A549 (cell line): ENCODE data around the gene NEUROD1. TPM values are rescaled to one million over a fixed set of nuclear protein-coding genes. Genes with fewer than 3 reads are reported as not detected.
A peak's percentile ranks its signal among the peaks of the same experiment; 100 is the strongest.

ENCODE experiments used
- ATAC-seq, 2 experiments: fragments of 200-7000 bp in 1 of 2; fragments of >200 bp in 1 of 2; cut with Nextera tagmentation in 1 of 2; cut with Tn5 transposase in 1 of 2; 3 replicates each; pipeline versions ENCODE4 v1.8.0 to v1.9.1; 2018 to 2020; ENCODE audit warnings: mild to moderate bottlenecking in 1 of 2, moderate library complexity in 1 of 2
- CTCF ChIA-PET: fragments of 300-600 bp; sonication (Branson Sonifier 250); formaldehyde crosslinking; extraction: SDS; loops from one replicate; lab custom pipeline; 2021; ENCODE audit warnings: antibody characterized with exemption, inconsistent platforms; lab: Yijun Ruan, JAX
- POLR2A ChIA-PET: fragments of 350-600 bp; formaldehyde crosslinking; extraction: SDS; loops from one replicate; lab custom pipeline; 2021; ENCODE audit warnings: antibody characterized with exemption, inconsistent platforms; lab: Yijun Ruan, JAX
- DNase-seq, 2 experiments: peaks; one replicate each; pipeline versions ENCODE4 v3.0.0 to v3.0.0-alpha.2; 2011 to 2016; ENCODE audit warnings: low read depth in 1 of 2, low spot score in 1 of 2
- FAIRE-seq: peaks from 2 replicates; lab custom pipeline; 2011; peaks lifted over from hg19 to GRCh38; lab: Jason Lieb, UNC
- H3K27ac ChIP-seq, 2 experiments: fragments of >200 bp; sonication (Bioruptor Twin); formaldehyde crosslinking; 3 replicates each; pipeline ENCODE4 v1.5.1; 2016 to 2017
- H3K4me1 ChIP-seq: fragments of >200 bp; sonication (Bioruptor Twin); formaldehyde crosslinking; 3 replicates; pipeline ENCODE4 v1.6.1; 2016
- H3K4me2 ChIP-seq: fragments of >200 bp; sonication (Bioruptor Twin); formaldehyde crosslinking; 3 replicates; pipeline ENCODE4 v1.6.1; 2016
- H3K4me3 ChIP-seq: fragments of >200 bp; sonication (Bioruptor Twin); formaldehyde crosslinking; 3 replicates; pipeline ENCODE4 v1.5.1; 2016
- H3K9me3 ChIP-seq: fragments of >200 bp; sonication (Bioruptor Twin); formaldehyde crosslinking; 3 replicates; pipeline ENCODE4 v1.6.1; 2016
- BHLHE40 ChIP-seq: IDR thresholded peaks from 2 replicates; pipeline ENCODE4 v1.6.1; 2012; ENCODE audit warnings: low read depth, low read length, inconsistent platforms
- CBX2 ChIP-seq: fragments of 200-600 bp; sonication (generic); IDR thresholded peaks from 2 replicates; pipeline ENCODE4 v1.6.1; 2016; ENCODE audit warnings: low read depth, mild to moderate bottlenecking, borderline replicate concordance
- E2F6 ChIP-seq: IDR thresholded peaks from 2 replicates; pipeline ENCODE4 v1.6.1; 2012; ENCODE audit warnings: low read depth, borderline replicate concordance
- EHMT2 ChIP-seq: fragments of 200-600 bp; sonication (generic); IDR thresholded peaks from 2 replicates; pipeline ENCODE4 v1.6.1; 2016; ENCODE audit warnings: antibody characterized with exemption, low read depth, mild to moderate bottlenecking, moderate library complexity
- FOSB ChIP-seq: fragments of 250-450 bp; sonication (Bioruptor Pico); IDR thresholded peaks from 2 replicates; pipeline ENCODE4 v1.5.0; 2020; ENCODE audit warnings: mild to moderate bottlenecking, moderate library complexity
- FOXS1 ChIP-seq: fragments of 250-450 bp; sonication (Bioruptor Pico); IDR thresholded peaks from 2 replicates; pipeline ENCODE4 v1.5.0; 2020; ENCODE audit warnings: mild to moderate bottlenecking, moderate library complexity
- GATA3 ChIP-seq: IDR thresholded peaks from 2 replicates; pipeline ENCODE4 v1.6.1; 2012; ENCODE audit warnings: borderline replicate concordance
- HEYL ChIP-seq: fragments of 250-450 bp; sonication (Bioruptor Pico); IDR thresholded peaks from 2 replicates; pipeline ENCODE4 v1.8.0; 2021; ENCODE audit warnings: mild to moderate bottlenecking, moderate library complexity
- HOXB5 ChIP-seq: fragments of 250-450 bp; sonication (Bioruptor Pico); IDR thresholded peaks from 2 replicates; pipeline ENCODE4 v1.5.0; 2020; ENCODE audit warnings: mild to moderate bottlenecking, moderate library complexity
- JUNB ChIP-seq: fragments of >200 bp; sonication (Bioruptor Twin); formaldehyde crosslinking; IDR thresholded peaks from 2 replicates; pipeline ENCODE4 v1.6.1; 2016
- KDM1A ChIP-seq: fragments of 200-600 bp; sonication (generic); IDR thresholded peaks from 2 replicates; pipeline ENCODE4 v1.6.1; 2016; ENCODE audit warnings: low read depth, mild to moderate bottlenecking
- MAFK ChIP-seq: fragments of 450-650 bp; IDR thresholded peaks from 2 replicates; pipeline ENCODE4 v1.6.1; 2014; ENCODE audit not compliant: partially characterized antibody
- MYC ChIP-seq: IDR thresholded peaks from 2 replicates; pipeline ENCODE4 v1.6.1; 2012; ENCODE audit warnings: mild to moderate bottlenecking, inconsistent platforms, low read length, improper control_type of control experiment, borderline replicate concordance
- NFE2L2 ChIP-seq: fragments of 150-350 bp; conservative IDR thresholded peaks from 2 replicates; pipeline ENCODE4 v1.6.1; 2014; ENCODE audit warnings: low read length
- NPAS2 ChIP-seq: fragments of 250-450 bp; sonication (Bioruptor Pico); IDR thresholded peaks from 2 replicates; pipeline ENCODE4 v1.8.0; 2022; ENCODE audit warnings: mild to moderate bottlenecking, moderate library complexity, borderline replicate concordance
- NR3C1 ChIP-seq: fragments of >200 bp; sonication (Bioruptor Twin); formaldehyde crosslinking; IDR thresholded peaks from 3 replicates; pipeline ENCODE4 v1.6.1; 2017
- POLR2AphosphoS2 ChIP-seq: conservative IDR thresholded peaks from 2 replicates; pipeline ENCODE4 v1.6.1; 2012; ENCODE audit warnings: low read length, improper control_type of control experiment, inconsistent platforms
- RAD21 ChIP-seq, 2 experiments: fragments of >200 bp in 1 of 2; sonication (Bioruptor Twin) in 1 of 2; formaldehyde crosslinking in 1 of 2; IDR thresholded peaks in 1 of 2; conservative IDR thresholded peaks in 1 of 2; 2 replicates in 1 of 2; 3 replicates in 1 of 2; pipeline ENCODE4 v1.6.1; 2012 to 2018; ENCODE audit warnings: inconsistent platforms in 1 of 2
- RARB ChIP-seq: fragments of 250-450 bp; sonication (Bioruptor Pico); IDR thresholded peaks from 2 replicates; pipeline ENCODE4 v1.8.0; 2021; ENCODE audit warnings: mild to moderate bottlenecking, moderate library complexity
- RNF2 ChIP-seq: fragments of 200-600 bp; sonication (generic); IDR thresholded peaks from 2 replicates; pipeline ENCODE4 v1.6.1; 2016; ENCODE audit warnings: low read depth, mild to moderate bottlenecking, antibody characterized with exemption, moderate library complexity, borderline replicate concordance
- TFCP2L1 ChIP-seq: fragments of 250-450 bp; sonication (Bioruptor Pico); IDR thresholded peaks from 2 replicates; pipeline ENCODE4 v1.5.0; 2021; ENCODE audit warnings: mild to moderate bottlenecking
- ZFP36 ChIP-seq: fragments of 450-650 bp; IDR thresholded peaks from 2 replicates; pipeline ENCODE4 v1.6.1; 2014; ENCODE audit warnings: borderline replicate concordance; ENCODE audit not compliant: partially characterized antibody
- ZNF302 ChIP-seq: fragments of 250-450 bp; sonication (Bioruptor Pico); IDR thresholded peaks from 2 replicates; pipeline ENCODE4 v1.9.0; 2021; ENCODE audit warnings: inconsistent platforms, mild to moderate bottlenecking, moderate library complexity
- ZSCAN20 ChIP-seq: fragments of 250-450 bp; sonication (Bioruptor Pico); IDR thresholded peaks from 2 replicates; pipeline ENCODE4 v1.8.0; 2022; ENCODE audit warnings: mild to moderate bottlenecking, moderate library complexity
- WGBS: methylation state at CpG from one replicate; pipeline ENCODE4 v1.1.6; 2017; ENCODE audit errors: missing lambda C conversion rate; 5-methylcytosine and 5-hydroxymethylcytosine counted together
- polyA plus RNA-seq, 4 experiments: library from polyadenylated mRNA; depleted of rRNA in 3 of 4; stranded (reverse); fragments of >200 nt; fragmentation: RNase III in 1 of 4; extraction: RNeasy Plus Mini Kit Qiagen cat#74134 plus additional on column Dnase treatment in 1 of 4; gene quantifications; 2 replicates in 3 of 4; 3 replicates in 1 of 4; pipeline ENCODE4 v1.2.3, GENCODE V29; 2011 to 2017

Gene NEUROD1
- polyA plus RNA-seq, 2 of the 4 experiments (the other 2 are of a cell fraction) = not detected

GRCh38 chr2:181660181-181660580 is 20.1 kb downstream of the NEUROD1 start:
- no peaks in the 10 kb centered on the region for H3K4me1 ChIP-seq
- H3K4me2 ChIP-seq = no peak overlapping the region
- peaks cover 4% of the 10 kb centered on the region; the same call in 1 of the 3 replicates for H3K9me3 ChIP-seq
- no peak for DNase-seq
- POLR2A ChIA-PET = no interaction called here
- WGBS = 48% methylated on average over 3 of the region's 3 CpGs
- H3K27ac ChIP-seq = no peak overlapping the region
- H3K4me3 ChIP-seq = no peak overlapping the region
- no peak for TF ChIP-seq EHMT2
- TF ChIP-seq RAD21 (conservative IDR thresholded peaks at IDR 0.05 in 1 of 2, IDR thresholded peaks at IDR 0.05 in 1 of 2) = no peak
- no peak for TF ChIP-seq CBX2
- TF ChIP-seq BHLHE40 = no peak
- no peak for TF ChIP-seq MYC
- TF ChIP-seq TFCP2L1 = no peak
- TF ChIP-seq MAFK = no peak
- TF ChIP-seq HEYL = no peak
- no peak for TF ChIP-seq E2F6
- no peak for TF ChIP-seq NFE2L2
- TF ChIP-seq ZSCAN20 (CRISPR knock-in tag) = no peak
- no peak for TF ChIP-seq NPAS2
- no peak for TF ChIP-seq POLR2AphosphoS2
- no peak for TF ChIP-seq JUNB
- TF ChIP-seq RARB (CRISPR knock-in tag) = no peak
- TF ChIP-seq FOXS1 = no peak
- TF ChIP-seq NR3C1 = no peak
- TF ChIP-seq GATA3 = no peak
- no peak for TF ChIP-seq RNF2
- no peak for FAIRE-seq
- no peak for ATAC-seq
- CTCF ChIA-PET = no interaction called here

GRCh38 chr2:181658444-181658843 is 21.9 kb downstream of the NEUROD1 start:
- CTCF ChIA-PET = interaction anchor here (1.0 to 1.4 kb wide), 3 partner anchors 30 to 192 kb away, joined by 3 to 6 read pairs (median 3); no protein-coding TSS in a partner anchor
- H3K9me3 ChIP-seq = no peaks in the 10 kb centered on the region
- H3K4me1 ChIP-seq = no peaks in the 10 kb centered on the region
- DNase-seq (no peak), FAIRE-seq (no peak), ATAC-seq (no peak)
- TF ChIP-seq BHLHE40 (no peak), KDM1A (no peak), GATA3 (no peak), ZFP36 (no peak), NPAS2 (no peak), HOXB5 (CRISPR knock-in tag) (no peak), FOSB (CRISPR knock-in tag) (no peak), EHMT2 (no peak), TFCP2L1 (no peak), ZNF302 (no peak)
- POLR2A ChIA-PET = no interaction called here
- H3K4me2 ChIP-seq = no peak overlapping the region
- H3K4me3 ChIP-seq = no peak overlapping the region
- WGBS = 63% methylated on average over 4 of the region's 4 CpGs
- H3K27ac ChIP-seq = no peak overlapping the region

- peak overlapping the region; percentile 70 for H3K4me2 ChIP-seq
- peak overlapping the region; percentile 49; the same call in 2 of the 3 replicates for H3K4me3 ChIP-seq
- FAIRE-seq = no peak
- no peak for TF ChIP-seq RNF2
- no peak for TF ChIP-seq RAD21 (conservative IDR thresholded peaks at IDR 0.05 in 1 of 2, IDR thresholded peaks at IDR 0.05 in 1 of 2)
- TF ChIP-seq, all 56 proteins: peak for 0
- H3K9me3 ChIP-seq = no peaks in the 10 kb centered on the region
- DNase-seq (no peak), ATAC-seq (0 out of 6 replicates have a peak, but pooled peaks of 1 of the 2 experiments have one; percentile 2)
- no peak overlapping the region for H3K27ac ChIP-seq
- POLR2A ChIA-PET = interaction anchor here (0.7 kb wide), 1 partner anchor 688 kb away, joined by 5 read pairs; no protein-coding TSS in a partner anchor
- 87% methylated on average over 4 of the region's 4 CpGs for WGBS
- H3K4me1 ChIP-seq = no peaks in the 10 kb centered on the region
- CTCF ChIA-PET = interaction anchor here (0.6 to 2.6 kb wide), 6 partner anchors 10 to 763 kb away, joined by 3 to 7 read pairs (median 3); no protein-coding TSS in a partner anchor
Observed at GRCh38 chr2:181657379-181657778, 22.9 kb downstream of the NEUROD1 start.
